WTC11 (cell line): Measurements from ENCODE around the gene MAGEA3. TPM values are rescaled to one million over a fixed set of nuclear protein-coding genes. Genes with fewer than 3 reads are reported as not detected.
A peak's percentile ranks its signal among the peaks of the same experiment; 100 is the strongest.
"Not testable (repeated sequence)": the region's sequence is repeated elsewhere in the genome, so short reads cannot be mapped to it uniquely, and the experiment has no call there.

Experiments used
- ATAC-seq: fragments of 200-7000 bp; cut with Tn5 transposase; 2 replicates; pipeline ENCODE4 v1.10.0; 2021; ENCODE audit warnings: mild to moderate bottlenecking, moderate library complexity
- Bru-seq: library from RNA; stranded (reverse); fragments of 400-500 nt; gene quantifications from one replicate; lab custom pipeline; 2021; lab: Mats Ljungman, UMichigan
- CTCF ChIA-PET: fragments of 300-600 bp; sonication (Branson Sonifier 250); formaldehyde crosslinking; loops from one replicate; lab custom pipeline; 2021; ENCODE audit warnings: antibody characterized with exemption; lab: Charles Lee
- POLR2A ChIA-PET: fragments of 350-600 bp; sonication (Branson Sonifier 250); formaldehyde crosslinking; loops from one replicate; lab custom pipeline; 2021; ENCODE audit warnings: antibody characterized with exemption; lab: Charles Lee
- DNase-seq: peaks from one replicate; pipeline ENCODE4 v3.0.0; 2021; ENCODE audit warnings: low spot score
- H3K27ac Mint-ChIP-seq: 2 replicates; pipeline ENCODE4 v1.8.0; 2021; ENCODE audit warnings: mixed read lengths
- H3K27me3 Mint-ChIP-seq: 2 replicates; pipeline ENCODE4 v1.8.0; 2021; ENCODE audit warnings: low read depth, mild to moderate bottlenecking, moderate library complexity, mixed read lengths
- H3K36me3 Mint-ChIP-seq: 2 replicates; pipeline ENCODE4 v1.8.0; 2021; ENCODE audit warnings: mixed read lengths
- H3K4me1 Mint-ChIP-seq: 2 replicates; pipeline ENCODE4 v1.8.0; 2022; ENCODE audit warnings: mixed read lengths
- H3K4me3 Mint-ChIP-seq: 2 replicates; pipeline ENCODE4 v1.8.0; 2021; ENCODE audit warnings: mild to moderate bottlenecking, moderate library complexity, mixed read lengths
- H3K9me3 Mint-ChIP-seq: 2 replicates; pipeline ENCODE4 v1.8.0; 2021; ENCODE audit warnings: mixed read lengths
- ATF1 ChIP-seq: sonication (generic); formaldehyde crosslinking; IDR thresholded peaks from 2 replicates; pipeline ENCODE4 v1.8.1; 2023; ENCODE audit warnings: mild to moderate bottlenecking, moderate library complexity, missing genetic modification reagents
- CBFB ChIP-seq: sonication (generic); formaldehyde crosslinking; IDR thresholded peaks from 2 replicates; pipeline ENCODE4 v1.8.1; 2022; ENCODE audit warnings: mild to moderate bottlenecking, low read depth, missing genetic modification reagents
- ESRRA ChIP-seq: sonication (generic); formaldehyde crosslinking; IDR thresholded peaks from 2 replicates; pipeline ENCODE4 v1.8.1; 2022; ENCODE audit warnings: mild to moderate bottlenecking, missing genetic modification reagents, borderline replicate concordance
- GTF2I ChIP-seq: fragments of 250-450 bp; sonication (Bioruptor Pico); conservative IDR thresholded peaks from 2 replicates; pipeline ENCODE4 v1.4.0; 2021; ENCODE audit warnings: mild to moderate bottlenecking
- NFE2L1 ChIP-seq: sonication (generic); formaldehyde crosslinking; IDR thresholded peaks from 2 replicates; pipeline ENCODE4 v1.8.1; 2023; ENCODE audit warnings: missing genetic modification reagents
- ZNF138 ChIP-seq: sonication (generic); formaldehyde crosslinking; conservative IDR thresholded peaks from 2 replicates; pipeline ENCODE4 v1.8.1; 2022; ENCODE audit warnings: mild to moderate bottlenecking, moderate library complexity, missing genetic modification reagents
- ZNF232 ChIP-seq: sonication (generic); formaldehyde crosslinking; IDR thresholded peaks from 2 replicates; pipeline ENCODE4 v1.8.0; 2022; ENCODE audit warnings: mild to moderate bottlenecking, missing genetic modification reagents
- long read RNA-seq, 3 experiments: library from RNA in 1 of 3; library from capped mRNA in 1 of 3; library from polyadenylated mRNA in 1 of 3; unstranded in 2 of 3; stranded (forward) in 1 of 3; transcript quantifications; one replicate each; pipeline ENCODE4 v2.0.0, GENCODE V29; 2021
- total RNA-seq: library from RNA; stranded (reverse); gene quantifications from 3 replicates; pipeline ENCODE4 v1.2.3, GENCODE V29; 2021
- TF ChIP-seq, protein P1 (sequence below): fragments of 250-450 bp; sonication (Bioruptor Pico); conservative IDR thresholded peaks from 2 replicates; pipeline ENCODE4 v1.9.0; 2021; ENCODE audit warnings: mild to moderate bottlenecking
- TF ChIP-seq, protein P2 (sequence below): fragments of 250-450 bp; sonication (Bioruptor Pico); IDR thresholded peaks from 2 replicates; pipeline ENCODE4 v2.1.2; 2022; ENCODE audit warnings: mild to moderate bottlenecking, moderate library complexity
- TF ChIP-seq, protein P3 (sequence below): sonication (generic); formaldehyde crosslinking; IDR thresholded peaks from 2 replicates; pipeline ENCODE4 v1.8.1; 2022; ENCODE audit warnings: mild to moderate bottlenecking, missing genetic modification reagents, moderate library complexity, borderline replicate concordance
- TF ChIP-seq, protein P4 (sequence below): sonication (generic); formaldehyde crosslinking; IDR thresholded peaks from 2 replicates; pipeline ENCODE4 v1.8.1; 2022; ENCODE audit warnings: missing genetic modification reagents, borderline replicate concordance
- TF ChIP-seq, protein P5 (sequence below): sonication (generic); formaldehyde crosslinking; IDR thresholded peaks from 2 replicates; pipeline ENCODE4 v1.8.1; 2023; ENCODE audit warnings: mild to moderate bottlenecking, moderate library complexity, missing genetic modification reagents
- TF ChIP-seq, protein P6 (sequence below): sonication (generic); formaldehyde crosslinking; IDR thresholded peaks from 2 replicates; pipeline ENCODE4 v1.8.0; 2023; ENCODE audit warnings: mild to moderate bottlenecking, missing genetic modification reagents

The MAGEA3 gene, protein sequence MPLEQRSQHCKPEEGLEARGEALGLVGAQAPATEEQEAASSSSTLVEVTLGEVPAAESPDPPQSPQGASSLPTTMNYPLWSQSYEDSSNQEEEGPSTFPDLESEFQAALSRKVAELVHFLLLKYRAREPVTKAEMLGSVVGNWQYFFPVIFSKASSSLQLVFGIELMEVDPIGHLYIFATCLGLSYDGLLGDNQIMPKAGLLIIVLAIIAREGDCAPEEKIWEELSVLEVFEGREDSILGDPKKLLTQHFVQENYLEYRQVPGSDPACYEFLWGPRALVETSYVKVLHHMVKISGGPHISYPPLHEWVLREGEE
- total RNA-seq (0.80 to 1.8 TPM (median 1.1 TPM) in 3 replicates), Bru-seq, nascent RNA (percentile 24 among the genes with signal in this experiment)
- long read RNA-seq, experiment 1: 0 reads
- long read RNA-seq, experiment 2: 0 reads
- long read RNA-seq, experiment 3: 0 reads

DNA sequence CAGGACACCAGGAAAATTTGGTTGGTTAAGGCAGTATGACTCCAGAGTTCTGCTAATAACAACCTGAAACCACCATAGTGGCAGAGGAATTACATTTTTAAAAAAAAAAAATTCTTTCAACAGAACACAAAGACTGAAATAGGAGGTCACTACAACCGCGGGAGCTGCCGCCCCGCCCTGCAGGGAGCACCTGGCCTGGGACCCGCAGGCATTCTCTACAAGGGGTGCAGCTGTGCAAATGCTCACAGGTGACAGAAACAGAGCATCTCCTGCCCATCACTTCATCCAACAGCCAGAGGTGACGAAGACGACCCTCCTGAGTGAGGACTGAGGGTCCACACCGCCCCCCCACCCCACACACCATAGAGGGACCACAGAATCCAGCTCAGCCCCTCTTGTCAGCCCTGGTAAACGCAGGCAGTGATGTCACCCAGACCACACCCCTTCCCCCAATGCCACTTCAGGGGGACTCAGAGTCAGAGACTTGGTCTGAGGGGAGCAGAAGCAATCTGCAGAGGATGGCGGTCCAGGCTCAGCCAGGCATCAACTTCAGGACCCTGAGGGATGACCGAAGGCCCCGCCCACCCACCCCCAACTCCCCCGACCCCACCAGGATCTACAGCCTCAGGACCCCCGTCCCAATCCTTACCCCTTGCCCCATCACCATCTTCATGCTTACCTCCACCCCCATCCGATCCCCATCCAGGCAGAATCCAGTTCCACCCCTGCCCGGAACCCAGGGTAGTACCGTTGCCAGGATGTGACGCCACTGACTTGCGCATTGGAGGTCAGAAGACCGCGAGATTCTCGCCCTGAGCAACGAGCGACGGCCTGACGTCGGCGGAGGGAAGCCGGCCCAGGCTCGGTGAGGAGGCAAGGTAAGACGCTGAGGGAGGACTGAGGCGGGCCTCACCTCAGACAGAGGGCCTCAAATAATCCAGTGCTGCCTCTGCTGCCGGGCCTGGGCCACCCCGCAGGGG, at the start of gene MAGEA3:
TSS of gene MAGEA3 (plus strand) at position 843 of the 980 bp plus-strand sequence. CDS start 2,039 bp downstream, outside the sequence.
- H3K36me3 Mint-ChIP-seq, H3K27ac Mint-ChIP-seq, ATAC-seq, H3K4me1 Mint-ChIP-seq, H3K9me3 Mint-ChIP-seq, POLR2A ChIA-PET, H3K27me3 Mint-ChIP-seq, CTCF ChIA-PET, DNase-seq, H3K4me3 Mint-ChIP-seq: not testable (repeated sequence)

DNA sequence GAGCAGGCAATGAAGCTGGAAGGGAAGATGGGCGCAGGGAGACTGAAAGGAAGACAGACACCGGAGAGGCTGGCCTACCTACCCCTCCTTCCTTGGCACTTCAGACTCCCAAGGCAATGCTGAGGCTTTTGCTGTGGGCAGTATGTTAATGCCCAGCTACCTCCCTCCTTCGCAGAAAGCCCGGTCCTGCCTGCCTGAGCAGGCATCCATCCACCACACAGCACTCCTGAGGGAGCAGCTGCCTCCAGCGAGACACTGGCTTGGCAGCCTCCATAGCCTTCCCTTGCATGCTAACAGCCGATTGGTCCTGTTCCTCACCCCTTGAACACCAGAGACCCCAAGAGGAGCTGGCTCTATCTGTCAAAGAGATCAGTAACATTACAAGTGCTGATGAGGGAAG, 46.5 kb upstream of the MAGEA3 start:
- CTCF ChIA-PET: no interaction called here
- POLR2A ChIA-PET: interaction anchor here (0.6 kb wide), 1 partner anchor 18 kb away, joined by 4 read pairs; no protein-coding TSS in a partner anchor
- no peaks in the 10 kb centered on the region for H3K4me1 Mint-ChIP-seq

More for the DNA sequence above, 46.5 kb upstream of the MAGEA3 start:
- Mint-ChIP-seq H3K9me3 (no peaks in the 10 kb centered on the region), H3K27me3 (no peaks in the 10 kb centered on the region), H3K4me3 (no peak overlapping the region), H3K27ac (no peak overlapping the region), H3K36me3 (peaks cover 49% of the 10 kb centered on the region)
- ATAC-seq (no peak), DNase-seq (no peak)
- TF ChIP-seq, protein P1, sequence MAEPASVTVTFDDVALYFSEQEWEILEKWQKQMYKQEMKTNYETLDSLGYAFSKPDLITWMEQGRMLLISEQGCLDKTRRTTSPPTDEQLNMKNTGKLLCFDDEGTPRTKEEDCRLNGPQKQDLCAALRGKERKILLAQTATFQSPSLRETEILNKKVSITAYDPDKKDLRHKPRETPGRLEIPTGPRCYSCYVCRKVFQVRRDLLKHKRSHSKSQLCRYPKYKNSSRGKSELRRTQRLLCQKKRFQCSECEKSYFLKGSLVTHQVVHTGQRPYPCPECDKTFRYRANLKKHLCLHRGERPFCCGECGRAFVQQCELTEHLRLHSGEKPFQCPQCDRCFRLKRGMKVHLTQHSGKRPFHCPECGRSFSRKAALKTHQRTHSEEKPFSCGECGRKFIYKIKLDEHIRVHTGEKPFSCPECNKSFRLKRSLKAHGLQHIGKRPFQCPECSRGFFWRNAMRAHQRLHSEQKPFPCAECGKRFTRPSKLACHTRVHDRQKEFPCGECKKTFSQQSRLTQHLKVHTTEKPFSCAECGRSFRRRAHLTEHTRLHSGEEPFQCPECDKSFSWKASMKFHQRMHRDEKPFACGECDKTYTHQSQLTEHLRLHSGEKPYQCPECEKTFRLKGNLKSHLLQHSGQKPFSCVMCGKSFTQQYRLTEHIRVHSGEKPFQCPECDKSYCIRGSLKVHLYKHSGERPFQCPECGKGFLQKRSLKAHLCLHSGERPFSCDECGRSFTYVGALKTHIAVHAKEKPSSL (CRISPR knock-in tag): no peak
- TF ChIP-seq, protein P2, sequence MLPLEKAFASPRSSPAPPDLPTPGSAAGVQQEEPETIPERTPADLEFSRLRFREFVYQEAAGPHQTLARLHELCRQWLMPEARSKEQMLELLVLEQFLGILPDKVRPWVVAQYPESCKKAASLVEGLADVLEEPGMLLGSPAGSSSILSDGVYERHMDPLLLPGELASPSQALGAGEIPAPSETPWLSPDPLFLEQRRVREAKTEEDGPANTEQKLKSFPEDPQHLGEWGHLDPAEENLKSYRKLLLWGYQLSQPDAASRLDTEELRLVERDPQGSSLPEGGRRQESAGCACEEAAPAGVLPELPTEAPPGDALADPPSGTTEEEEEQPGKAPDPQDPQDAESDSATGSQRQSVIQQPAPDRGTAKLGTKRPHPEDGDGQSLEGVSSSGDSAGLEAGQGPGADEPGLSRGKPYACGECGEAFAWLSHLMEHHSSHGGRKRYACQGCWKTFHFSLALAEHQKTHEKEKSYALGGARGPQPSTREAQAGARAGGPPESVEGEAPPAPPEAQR: no peak
- TF ChIP-seq GTF2I (CRISPR knock-in tag) (no peak), ESRRA (CRISPR knock-in tag) (no peak), ZNF138 (no peak), ZNF232 (CRISPR knock-in tag) (no peak), NFE2L1 (CRISPR knock-in tag) (no peak), ATF1 (no peak), CBFB (CRISPR knock-in tag) (no peak)
- TF ChIP-seq, protein P3, sequence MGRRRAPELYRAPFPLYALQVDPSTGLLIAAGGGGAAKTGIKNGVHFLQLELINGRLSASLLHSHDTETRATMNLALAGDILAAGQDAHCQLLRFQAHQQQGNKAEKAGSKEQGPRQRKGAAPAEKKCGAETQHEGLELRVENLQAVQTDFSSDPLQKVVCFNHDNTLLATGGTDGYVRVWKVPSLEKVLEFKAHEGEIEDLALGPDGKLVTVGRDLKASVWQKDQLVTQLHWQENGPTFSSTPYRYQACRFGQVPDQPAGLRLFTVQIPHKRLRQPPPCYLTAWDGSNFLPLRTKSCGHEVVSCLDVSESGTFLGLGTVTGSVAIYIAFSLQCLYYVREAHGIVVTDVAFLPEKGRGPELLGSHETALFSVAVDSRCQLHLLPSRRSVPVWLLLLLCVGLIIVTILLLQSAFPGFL (CRISPR knock-in tag): no peak
- TF ChIP-seq, protein P4, sequence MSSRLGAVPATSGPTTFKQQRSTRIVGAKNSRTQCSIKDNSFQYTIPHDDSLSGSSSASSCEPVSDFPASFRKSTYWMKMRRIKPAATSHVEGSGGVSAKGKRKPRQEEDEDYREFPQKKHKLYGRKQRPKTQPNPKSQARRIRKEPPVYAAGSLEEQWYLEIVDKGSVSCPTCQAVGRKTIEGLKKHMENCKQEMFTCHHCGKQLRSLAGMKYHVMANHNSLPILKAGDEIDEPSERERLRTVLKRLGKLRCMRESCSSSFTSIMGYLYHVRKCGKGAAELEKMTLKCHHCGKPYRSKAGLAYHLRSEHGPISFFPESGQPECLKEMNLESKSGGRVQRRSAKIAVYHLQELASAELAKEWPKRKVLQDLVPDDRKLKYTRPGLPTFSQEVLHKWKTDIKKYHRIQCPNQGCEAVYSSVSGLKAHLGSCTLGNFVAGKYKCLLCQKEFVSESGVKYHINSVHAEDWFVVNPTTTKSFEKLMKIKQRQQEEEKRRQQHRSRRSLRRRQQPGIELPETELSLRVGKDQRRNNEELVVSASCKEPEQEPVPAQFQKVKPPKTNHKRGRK: no peak
- TF ChIP-seq, protein P5, sequence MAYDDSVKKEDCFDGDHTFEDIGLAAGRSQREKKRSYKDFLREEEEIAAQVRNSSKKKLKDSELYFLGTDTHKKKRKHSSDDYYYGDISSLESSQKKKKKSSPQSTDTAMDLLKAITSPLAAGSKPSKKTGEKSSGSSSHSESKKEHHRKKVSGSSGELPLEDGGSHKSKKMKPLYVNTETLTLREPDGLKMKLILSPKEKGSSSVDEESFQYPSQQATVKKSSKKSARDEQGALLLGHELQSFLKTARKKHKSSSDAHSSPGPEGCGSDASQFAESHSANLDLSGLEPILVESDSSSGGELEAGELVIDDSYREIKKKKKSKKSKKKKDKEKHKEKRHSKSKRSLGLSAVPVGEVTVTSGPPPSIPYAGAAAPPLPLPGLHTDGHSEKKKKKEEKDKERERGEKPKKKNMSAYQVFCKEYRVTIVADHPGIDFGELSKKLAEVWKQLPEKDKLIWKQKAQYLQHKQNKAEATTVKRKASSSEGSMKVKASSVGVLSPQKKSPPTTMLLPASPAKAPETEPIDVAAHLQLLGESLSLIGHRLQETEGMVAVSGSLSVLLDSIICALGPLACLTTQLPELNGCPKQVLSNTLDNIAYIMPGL (CRISPR knock-in tag): no peak
- TF ChIP-seq, protein P6, sequence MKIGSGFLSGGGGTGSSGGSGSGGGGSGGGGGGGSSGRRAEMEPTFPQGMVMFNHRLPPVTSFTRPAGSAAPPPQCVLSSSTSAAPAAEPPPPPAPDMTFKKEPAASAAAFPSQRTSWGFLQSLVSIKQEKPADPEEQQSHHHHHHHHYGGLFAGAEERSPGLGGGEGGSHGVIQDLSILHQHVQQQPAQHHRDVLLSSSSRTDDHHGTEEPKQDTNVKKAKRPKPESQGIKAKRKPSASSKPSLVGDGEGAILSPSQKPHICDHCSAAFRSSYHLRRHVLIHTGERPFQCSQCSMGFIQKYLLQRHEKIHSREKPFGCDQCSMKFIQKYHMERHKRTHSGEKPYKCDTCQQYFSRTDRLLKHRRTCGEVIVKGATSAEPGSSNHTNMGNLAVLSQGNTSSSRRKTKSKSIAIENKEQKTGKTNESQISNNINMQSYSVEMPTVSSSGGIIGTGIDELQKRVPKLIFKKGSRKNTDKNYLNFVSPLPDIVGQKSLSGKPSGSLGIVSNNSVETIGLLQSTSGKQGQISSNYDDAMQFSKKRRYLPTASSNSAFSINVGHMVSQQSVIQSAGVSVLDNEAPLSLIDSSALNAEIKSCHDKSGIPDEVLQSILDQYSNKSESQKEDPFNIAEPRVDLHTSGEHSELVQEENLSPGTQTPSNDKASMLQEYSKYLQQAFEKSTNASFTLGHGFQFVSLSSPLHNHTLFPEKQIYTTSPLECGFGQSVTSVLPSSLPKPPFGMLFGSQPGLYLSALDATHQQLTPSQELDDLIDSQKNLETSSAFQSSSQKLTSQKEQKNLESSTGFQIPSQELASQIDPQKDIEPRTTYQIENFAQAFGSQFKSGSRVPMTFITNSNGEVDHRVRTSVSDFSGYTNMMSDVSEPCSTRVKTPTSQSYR (CRISPR knock-in tag): no peak
